Gastrocnemius medialis (tissue), 4 donors: Measurements from ENCODE around the gene SPDYE6.
"Not testable (repeated sequence)": the region's sequence is repeated elsewhere in the genome, so short reads cannot be mapped to it uniquely, and the experiment has no call there.

Experiments used
- CTCF ChIP-seq, 5 experiments: fragments of 450-650 bp in 3 of 5; fragments of 200-600 bp in 2 of 5; sonication (generic) in 2 of 5; IDR thresholded peaks in 4 of 5; conservative IDR thresholded peaks in 1 of 5; 1 replicate in 4 of 5; 2 replicates in 1 of 5; pipeline ENCODE4 v1.5.1; 2016 to 2019; ENCODE audit warnings: antibody characterized with exemption in 5 of 5, mild to moderate bottlenecking in 3 of 5, moderate library complexity in 3 of 5
- POLR2A ChIP-seq, 2 donors: fragments of 450-650 bp; IDR thresholded peaks; one replicate each; pipeline ENCODE4 v1.6.1; 2017; ENCODE audit warnings: antibody characterized with exemption in 2 of 2, mild to moderate bottlenecking in 2 of 2, moderate library complexity in 2 of 2

GRCh38 chr7:102380837-102381236 lies 24.6 kb upstream of the SPDYE6 start:
- TF ChIP-seq CTCF (IDR thresholded peaks at IDR 0.05 in 4 of 5, conservative IDR thresholded peaks at IDR 0.05 in 1 of 5); POLR2A (IDR thresholded peaks at IDR 0.05): not testable (repeated sequence)
